ENCODE measurements around the gene P2RY2. TPM values are rescaled to one million over a fixed set of nuclear protein-coding genes. Genes with fewer than 3 reads are reported as not detected.
A peak's percentile ranks its signal among the peaks of the same experiment; 100 is the strongest.

Gene P2RY2
- total RNA-seq, 1 experiment from 2014 or later = 2.9 TPM

DNA sequence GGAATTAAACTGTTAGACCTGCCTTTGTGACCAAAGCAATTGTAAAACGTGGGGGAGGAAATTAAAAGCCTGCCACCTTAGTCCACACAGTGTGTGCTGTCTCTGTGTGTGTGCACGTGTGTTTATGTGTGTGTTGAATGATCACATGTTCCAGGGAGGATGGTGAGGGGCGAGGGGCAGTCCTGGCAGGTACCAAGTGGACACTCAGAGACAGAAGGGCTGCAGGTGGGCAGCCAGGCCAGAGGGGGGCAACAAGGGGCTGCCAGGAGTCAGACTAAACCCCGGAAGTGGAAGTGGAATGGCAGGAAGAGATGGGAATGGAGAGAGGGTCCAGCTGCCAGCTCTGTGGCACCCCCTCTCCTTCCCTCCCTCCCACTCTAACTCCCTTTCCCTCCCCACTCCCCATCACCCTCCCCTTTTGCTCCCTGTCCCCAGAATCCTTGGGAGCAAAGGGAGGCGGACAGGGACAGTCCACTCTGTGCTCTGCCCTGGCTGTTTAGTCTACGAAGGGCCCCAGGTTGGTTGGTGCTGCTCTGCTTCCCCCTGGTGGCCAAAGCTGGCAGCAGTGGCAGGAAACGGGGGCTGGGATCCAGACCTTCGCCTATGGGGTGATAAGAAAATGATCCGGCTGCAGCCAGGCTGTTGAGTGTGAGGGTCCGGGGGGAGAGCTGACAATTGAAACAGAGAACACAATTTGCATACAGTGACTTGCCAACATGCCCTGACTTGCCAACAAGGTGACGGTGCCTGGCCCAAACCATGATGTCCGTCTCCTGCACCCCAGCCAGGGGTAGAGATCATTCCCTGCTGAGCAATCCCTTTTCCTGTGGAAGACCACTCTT, 24.4 kb downstream of the P2RY2 start:
- intact Hi-C loops (cut with micrococcal nuclease) = loop anchor here (1.0 to 5.0 kb wide), 4 partner anchors 47 to 411 kb away; no protein-coding TSS in a partner anchor
- H3K4me3 ChIP-seq (replicated peaks in 1 of 2; ENCODE audit: low read depth in 1 of 2, low read length in 2 of 2) = peak overlapping the region; percentile 42 to 48
- H3K9me3 ChIP-seq (ENCODE audit: control insufficient read depth in 1 of 2, insufficient read depth in 1 of 2, low read depth in 1 of 2, low read length in 2 of 2) = no peaks in the 10 kb centered on the region
- no TSS peak for BruUV-seq (replicated peaks)
- no peaks in the 10 kb centered on the region for H4K20me1 ChIP-seq (ENCODE audit: insufficient read depth)
- H3K79me2 ChIP-seq (ENCODE audit: insufficient read depth, low read length) = no peaks in the 10 kb centered on the region
- POLR2A ChIA-PET = no interaction called here
- H3K9ac ChIP-seq (ENCODE audit: low read length) = peak overlapping the region; percentile 36; the same call in 1 of the 2 replicates
- H3K4me1 ChIP-seq (ENCODE audit: control insufficient read depth in 1 of 2, insufficient read depth in 2 of 2, low read length in 2 of 2) = peaks cover 0 to 26% of the 10 kb centered on the region in 2 experiments; a peak in 1 of 4 replicates
- peak overlapping the region; percentile 73 for H3K4me2 ChIP-seq (ENCODE audit: low read length)
- H3K36me3 ChIP-seq (ENCODE audit: control insufficient read depth in 1 of 2, insufficient read depth in 2 of 2, low read length in 2 of 2) = no peaks in the 10 kb centered on the region
- DNase-seq (ENCODE audit: low read depth, low spot score) = peak; percentile 65
- H3K27me3 ChIP-seq (ENCODE audit: insufficient read depth, low read length) = no peaks in the 10 kb centered on the region
- CTCF ChIA-PET = interaction anchor here (0.6 to 2.9 kb wide), 9 partner anchors 9 to 411 kb away, joined by 3 to 10 read pairs (median 4); no protein-coding TSS in a partner anchor
- RAD21 ChIA-PET (ENCODE audit: low non-redundant PET in 1 of 2, low total read pairs in 2 of 2, uncharacterized antibody in 2 of 2, unreplicated experiment in 2 of 2) = interaction anchor here in 1 of 2 experiments (0.6 to 1.0 kb wide), 3 partner anchors 47 to 100 kb away, joined by 3 to 4 read pairs (median 3); partner anchors contain the start of gene FCHSD2
- H2AFZ ChIP-seq (ENCODE audit: low read depth, low read length, poor library complexity, severe bottlenecking) = no peak overlapping the region
- H3K9me2 ChIP-seq (ENCODE audit: insufficient read depth) = no peaks in the 10 kb centered on the region
- ATAC-seq = peak; percentile 93
- H3K27ac ChIP-seq (ENCODE audit: low read depth, low read length) = no peak overlapping the region
- TF ChIP-seq EZH2phosphoT487 (IDR thresholded peaks at IDR 0.05; ENCODE audit: borderline replicate concordance) (no peak), SP1 (IDR thresholded peaks at IDR 0.05; ENCODE audit: low read depth) (no peak), ZFX (IDR thresholded peaks at IDR 0.05) (no peak; the same call in 1 of the 2 replicates), JUND (IDR thresholded peaks at IDR 0.05) (no peak), ATF3 (IDR thresholded peaks at IDR 0.05) (no peak), SRF (IDR thresholded peaks at IDR 0.05; ENCODE audit: low read depth) (no peak), EGR1 (IDR thresholded peaks at IDR 0.05; ENCODE audit: low read depth) (no peak), POLR2AphosphoS5 (IDR thresholded peaks at IDR 0.05; ENCODE audit: low read depth, low read length) (peak; percentile 40; the same call in 1 of the 2 replicates), TCF7L2 (IDR thresholded peaks at IDR 0.05; ENCODE audit: borderline replicate concordance, extremely low read depth, insufficient read depth, insufficient read length) (no peak), RAD21 (IDR thresholded peaks at IDR 0.05; ENCODE audit: low read depth) (peak; percentile 93), EZH2 (IDR thresholded peaks at IDR 0.05) (no peak), SIN3A (IDR thresholded peaks at IDR 0.05; ENCODE audit: low read depth) (no peak), ZNF274 (IDR thresholded peaks at IDR 0.05; ENCODE audit: low read depth, low read length) (no peak), ELF1 (IDR thresholded peaks at IDR 0.05; ENCODE audit: borderline replicate concordance, low read depth) (peak; percentile 91; the same call in 1 of the 2 replicates), CEBPB (IDR thresholded peaks at IDR 0.05; ENCODE audit: low read depth) (no peak), FOSL1 (IDR thresholded peaks at IDR 0.05; ENCODE audit: low read depth) (no peak)
- TF ChIP-seq, protein P1, sequence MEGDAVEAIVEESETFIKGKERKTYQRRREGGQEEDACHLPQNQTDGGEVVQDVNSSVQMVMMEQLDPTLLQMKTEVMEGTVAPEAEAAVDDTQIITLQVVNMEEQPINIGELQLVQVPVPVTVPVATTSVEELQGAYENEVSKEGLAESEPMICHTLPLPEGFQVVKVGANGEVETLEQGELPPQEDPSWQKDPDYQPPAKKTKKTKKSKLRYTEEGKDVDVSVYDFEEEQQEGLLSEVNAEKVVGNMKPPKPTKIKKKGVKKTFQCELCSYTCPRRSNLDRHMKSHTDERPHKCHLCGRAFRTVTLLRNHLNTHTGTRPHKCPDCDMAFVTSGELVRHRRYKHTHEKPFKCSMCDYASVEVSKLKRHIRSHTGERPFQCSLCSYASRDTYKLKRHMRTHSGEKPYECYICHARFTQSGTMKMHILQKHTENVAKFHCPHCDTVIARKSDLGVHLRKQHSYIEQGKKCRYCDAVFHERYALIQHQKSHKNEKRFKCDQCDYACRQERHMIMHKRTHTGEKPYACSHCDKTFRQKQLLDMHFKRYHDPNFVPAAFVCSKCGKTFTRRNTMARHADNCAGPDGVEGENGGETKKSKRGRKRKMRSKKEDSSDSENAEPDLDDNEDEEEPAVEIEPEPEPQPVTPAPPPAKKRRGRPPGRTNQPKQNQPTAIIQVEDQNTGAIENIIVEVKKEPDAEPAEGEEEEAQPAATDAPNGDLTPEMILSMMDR (IDR thresholded peaks at IDR 0.05 in 2 of 3, conservative IDR thresholded peaks at IDR 0.05 in 1 of 3; ENCODE audit: borderline replicate concordance in 1 of 3, insufficient read depth in 1 of 3, low read depth in 2 of 3, low read length in 2 of 3) = peak; percentile 96 to 98 (median 97)
- TF ChIP-seq, protein P2, sequence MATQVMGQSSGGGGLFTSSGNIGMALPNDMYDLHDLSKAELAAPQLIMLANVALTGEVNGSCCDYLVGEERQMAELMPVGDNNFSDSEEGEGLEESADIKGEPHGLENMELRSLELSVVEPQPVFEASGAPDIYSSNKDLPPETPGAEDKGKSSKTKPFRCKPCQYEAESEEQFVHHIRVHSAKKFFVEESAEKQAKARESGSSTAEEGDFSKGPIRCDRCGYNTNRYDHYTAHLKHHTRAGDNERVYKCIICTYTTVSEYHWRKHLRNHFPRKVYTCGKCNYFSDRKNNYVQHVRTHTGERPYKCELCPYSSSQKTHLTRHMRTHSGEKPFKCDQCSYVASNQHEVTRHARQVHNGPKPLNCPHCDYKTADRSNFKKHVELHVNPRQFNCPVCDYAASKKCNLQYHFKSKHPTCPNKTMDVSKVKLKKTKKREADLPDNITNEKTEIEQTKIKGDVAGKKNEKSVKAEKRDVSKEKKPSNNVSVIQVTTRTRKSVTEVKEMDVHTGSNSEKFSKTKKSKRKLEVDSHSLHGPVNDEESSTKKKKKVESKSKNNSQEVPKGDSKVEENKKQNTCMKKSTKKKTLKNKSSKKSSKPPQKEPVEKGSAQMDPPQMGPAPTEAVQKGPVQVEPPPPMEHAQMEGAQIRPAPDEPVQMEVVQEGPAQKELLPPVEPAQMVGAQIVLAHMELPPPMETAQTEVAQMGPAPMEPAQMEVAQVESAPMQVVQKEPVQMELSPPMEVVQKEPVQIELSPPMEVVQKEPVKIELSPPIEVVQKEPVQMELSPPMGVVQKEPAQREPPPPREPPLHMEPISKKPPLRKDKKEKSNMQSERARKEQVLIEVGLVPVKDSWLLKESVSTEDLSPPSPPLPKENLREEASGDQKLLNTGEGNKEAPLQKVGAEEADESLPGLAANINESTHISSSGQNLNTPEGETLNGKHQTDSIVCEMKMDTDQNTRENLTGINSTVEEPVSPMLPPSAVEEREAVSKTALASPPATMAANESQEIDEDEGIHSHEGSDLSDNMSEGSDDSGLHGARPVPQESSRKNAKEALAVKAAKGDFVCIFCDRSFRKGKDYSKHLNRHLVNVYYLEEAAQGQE (IDR thresholded peaks at IDR 0.05; ENCODE audit: low read depth) = no peak
- TF ChIP-seq, protein P3, sequence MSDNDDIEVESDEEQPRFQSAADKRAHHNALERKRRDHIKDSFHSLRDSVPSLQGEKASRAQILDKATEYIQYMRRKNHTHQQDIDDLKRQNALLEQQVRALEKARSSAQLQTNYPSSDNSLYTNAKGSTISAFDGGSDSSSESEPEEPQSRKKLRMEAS (IDR thresholded peaks at IDR 0.05) = no peak

Measured in HCT116 (cell line).